Measurements from ENCODE around the gene ZNF654.

Gene ZNF654

DNA sequence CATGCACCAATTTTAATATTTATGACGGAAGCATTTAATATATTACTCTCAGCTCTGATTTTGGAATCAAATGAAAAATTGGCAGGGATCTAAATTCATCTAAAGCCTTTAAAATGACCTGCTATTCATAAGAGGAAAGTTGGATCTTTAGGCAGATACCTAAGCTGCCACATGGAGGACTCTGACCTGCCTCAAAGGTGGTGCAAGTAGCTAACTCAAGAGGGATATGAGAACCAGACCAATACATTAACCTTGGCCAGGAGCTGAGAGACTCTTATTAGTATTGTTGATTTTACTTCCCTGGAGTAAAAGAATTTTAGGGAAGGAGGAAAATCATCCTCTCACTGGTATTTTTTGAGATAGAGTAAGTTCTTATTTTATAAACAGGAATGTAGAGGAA is 17.7 kb downstream of the ZNF654 start:
- TF ChIP-seq CTCF (IDR thresholded peaks at IDR 0.05; ENCODE audit: low read depth, low read length, missing control alignments) = no peak
- no peak for DNase-seq (ENCODE audit: low read depth)
- no peak overlapping the region for H3K4me3 ChIP-seq (ENCODE audit: low read depth, low read length)
- in situ Hi-C loops (cut with HindIII; ENCODE audit: low sequenced_read_pairs) = no loop called here

DNA sequence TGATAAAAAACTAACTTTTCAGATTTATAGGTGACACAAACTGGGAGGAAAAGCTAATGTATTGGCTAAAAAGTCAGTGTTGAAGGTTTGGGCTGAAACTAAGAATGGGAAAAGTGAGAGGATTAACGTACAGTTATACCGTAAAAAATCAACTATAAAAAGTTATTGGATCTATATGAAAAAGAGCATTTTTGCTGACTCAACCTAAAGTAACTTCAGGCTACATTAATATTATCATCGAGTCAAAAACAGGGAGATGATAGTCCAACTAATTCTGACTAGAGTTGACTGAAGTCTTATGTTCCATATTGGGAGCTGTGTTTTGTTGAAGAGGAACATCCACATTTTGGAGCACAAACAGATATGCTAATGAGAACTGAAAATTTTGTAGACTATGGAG is 19.9 kb downstream of the ZNF654 start:
- in situ Hi-C loops (cut with HindIII; ENCODE audit: low sequenced_read_pairs) = no loop called here
- no peak for TF ChIP-seq CTCF (IDR thresholded peaks at IDR 0.05; ENCODE audit: low read depth, low read length, missing control alignments)
- no peak for DNase-seq (ENCODE audit: low read depth)
- no peak overlapping the region for H3K4me3 ChIP-seq (ENCODE audit: low read depth, low read length)

DNA sequence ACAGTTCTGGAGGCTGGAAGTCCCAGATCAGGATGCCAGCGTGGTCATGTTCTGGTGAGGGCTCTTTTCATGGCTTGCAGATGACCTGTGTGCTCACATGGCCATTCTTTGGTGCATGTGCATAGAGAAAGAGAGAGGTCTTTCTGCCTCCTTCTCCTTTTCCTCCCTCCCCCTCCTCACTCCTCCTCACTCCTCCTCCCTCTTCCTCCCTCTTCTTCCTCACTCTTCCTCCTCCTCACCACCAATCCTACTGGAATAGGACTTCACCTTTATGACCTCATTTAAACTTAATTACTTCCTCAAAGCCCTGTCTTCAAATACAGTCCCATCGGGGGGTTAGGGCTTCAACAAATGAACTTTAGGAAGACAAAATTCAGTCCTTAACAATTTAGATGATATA is 23.8 kb downstream of the ZNF654 start:
- no peak overlapping the region for H3K4me3 ChIP-seq (ENCODE audit: low read depth, low read length)
- TF ChIP-seq CTCF (IDR thresholded peaks at IDR 0.05; ENCODE audit: low read depth, low read length, missing control alignments) = no peak
- DNase-seq (ENCODE audit: low read depth) = no peak
- in situ Hi-C loops (cut with HindIII; ENCODE audit: low sequenced_read_pairs) = no loop called here

GRCh38 chr3:88084097-88084501 is 25.0 kb downstream of the ZNF654 start:
- in situ Hi-C loops (cut with HindIII; ENCODE audit: low sequenced_read_pairs) = no loop called here
- TF ChIP-seq CTCF (IDR thresholded peaks at IDR 0.05; ENCODE audit: low read depth, low read length, missing control alignments) = no peak
- no peak overlapping the region for H3K4me3 ChIP-seq (ENCODE audit: low read depth, low read length)
- DNase-seq (ENCODE audit: low read depth) = no peak

GRCh38 chr3:88090681-88091080 is 31.6 kb downstream of the ZNF654 start:
- H3K4me3 ChIP-seq (ENCODE audit: low read depth, low read length) = no peak overlapping the region
- DNase-seq (ENCODE audit: low read depth) = no peak
- in situ Hi-C loops (cut with HindIII; ENCODE audit: low sequenced_read_pairs) = no loop called here
- no peak for TF ChIP-seq CTCF (IDR thresholded peaks at IDR 0.05; ENCODE audit: low read depth, low read length, missing control alignments)

DNA sequence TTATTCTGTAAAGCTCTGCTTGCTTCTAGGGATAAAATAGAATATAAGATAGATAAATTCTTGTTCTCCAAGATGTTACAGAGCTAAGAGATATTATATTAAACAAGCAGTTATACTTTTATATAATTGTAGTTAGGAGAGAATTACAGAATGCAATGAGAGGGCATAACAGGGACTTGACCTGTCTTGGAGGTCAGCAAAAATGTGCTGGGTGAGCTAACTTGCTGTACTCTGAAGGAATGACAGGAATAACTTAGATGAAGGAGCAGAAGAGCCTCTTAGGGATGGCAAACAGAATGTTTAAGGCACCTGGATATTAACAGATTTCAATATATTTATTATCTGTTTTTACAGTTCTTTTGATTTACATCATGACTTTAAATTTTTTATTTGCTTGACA is 33.2 kb downstream of the ZNF654 start:
- in situ Hi-C loops (cut with HindIII; ENCODE audit: low sequenced_read_pairs) = no loop called here
- DNase-seq (ENCODE audit: low read depth) = no peak
- no peak overlapping the region for H3K4me3 ChIP-seq (ENCODE audit: low read depth, low read length)
- TF ChIP-seq CTCF (IDR thresholded peaks at IDR 0.05; ENCODE audit: low read depth, low read length, missing control alignments) = no peak

DNA sequence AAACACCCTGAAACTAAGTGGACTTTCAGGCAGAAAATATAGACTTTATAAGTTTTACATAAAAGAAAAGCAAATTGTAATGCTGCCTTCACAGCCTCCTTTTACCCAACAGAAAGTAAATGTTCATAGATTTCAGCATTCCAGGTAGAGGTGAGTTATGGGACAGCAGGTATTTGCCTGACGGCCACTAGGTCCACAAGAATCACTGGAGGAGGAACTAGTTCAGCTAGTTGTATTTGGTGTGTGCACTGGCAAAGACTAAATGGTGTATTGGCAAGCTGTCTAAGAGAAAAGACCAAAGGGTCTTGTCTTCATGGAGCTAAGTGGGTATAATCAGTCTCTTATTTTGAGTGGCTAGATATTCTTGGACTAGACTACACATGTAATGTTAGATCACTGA is 34.2 kb downstream of the ZNF654 start:
- DNase-seq (ENCODE audit: low read depth) = no peak
- no peak overlapping the region for H3K4me3 ChIP-seq (ENCODE audit: low read depth, low read length)
- in situ Hi-C loops (cut with HindIII; ENCODE audit: low sequenced_read_pairs) = no loop called here
- TF ChIP-seq CTCF (IDR thresholded peaks at IDR 0.05; ENCODE audit: low read depth, low read length, missing control alignments) = no peak
